ENCODE results near the gene SHROOM2.
"Not testable (repeated sequence)": the region's sequence is repeated elsewhere in the genome, so short reads cannot be mapped to it uniquely, and the experiment has no call there.

Gene SHROOM2

DNA sequence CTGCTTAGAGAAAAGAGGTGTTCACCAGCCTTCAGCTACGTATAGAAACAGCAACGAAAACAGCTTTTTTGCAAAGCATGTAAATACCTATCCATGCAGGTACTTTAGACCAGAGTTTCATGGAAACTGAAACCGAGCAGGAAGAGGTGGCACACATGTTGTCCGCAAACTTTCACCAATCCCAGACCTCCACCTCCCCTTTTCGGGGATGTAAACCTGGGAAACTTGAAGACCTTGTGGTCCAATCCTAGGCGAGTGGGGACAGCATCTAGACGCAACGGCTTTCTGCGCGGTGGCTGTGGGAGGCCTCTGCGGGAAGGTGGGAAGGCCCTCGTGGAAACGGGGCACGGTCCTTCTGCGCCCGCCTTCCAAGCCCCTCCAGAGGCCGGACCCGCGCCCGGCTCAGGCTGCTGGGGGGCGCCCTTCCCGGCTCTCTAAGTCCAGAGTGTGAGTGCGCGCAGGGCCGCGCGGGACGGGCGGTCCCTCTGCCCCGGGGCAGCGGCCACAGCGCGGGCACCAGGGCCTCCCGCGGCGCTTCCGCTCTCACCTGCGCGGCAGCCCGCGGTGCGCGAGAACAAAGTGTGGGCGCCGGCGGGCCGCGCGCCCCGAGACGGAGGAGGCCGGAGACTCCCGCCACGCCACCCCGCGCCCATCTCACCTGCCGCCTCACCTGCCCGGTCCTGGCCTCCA is 830 bp upstream of the SHROOM2 start:
- no peak for DNase-seq (ENCODE audit: low read depth)

DNA sequence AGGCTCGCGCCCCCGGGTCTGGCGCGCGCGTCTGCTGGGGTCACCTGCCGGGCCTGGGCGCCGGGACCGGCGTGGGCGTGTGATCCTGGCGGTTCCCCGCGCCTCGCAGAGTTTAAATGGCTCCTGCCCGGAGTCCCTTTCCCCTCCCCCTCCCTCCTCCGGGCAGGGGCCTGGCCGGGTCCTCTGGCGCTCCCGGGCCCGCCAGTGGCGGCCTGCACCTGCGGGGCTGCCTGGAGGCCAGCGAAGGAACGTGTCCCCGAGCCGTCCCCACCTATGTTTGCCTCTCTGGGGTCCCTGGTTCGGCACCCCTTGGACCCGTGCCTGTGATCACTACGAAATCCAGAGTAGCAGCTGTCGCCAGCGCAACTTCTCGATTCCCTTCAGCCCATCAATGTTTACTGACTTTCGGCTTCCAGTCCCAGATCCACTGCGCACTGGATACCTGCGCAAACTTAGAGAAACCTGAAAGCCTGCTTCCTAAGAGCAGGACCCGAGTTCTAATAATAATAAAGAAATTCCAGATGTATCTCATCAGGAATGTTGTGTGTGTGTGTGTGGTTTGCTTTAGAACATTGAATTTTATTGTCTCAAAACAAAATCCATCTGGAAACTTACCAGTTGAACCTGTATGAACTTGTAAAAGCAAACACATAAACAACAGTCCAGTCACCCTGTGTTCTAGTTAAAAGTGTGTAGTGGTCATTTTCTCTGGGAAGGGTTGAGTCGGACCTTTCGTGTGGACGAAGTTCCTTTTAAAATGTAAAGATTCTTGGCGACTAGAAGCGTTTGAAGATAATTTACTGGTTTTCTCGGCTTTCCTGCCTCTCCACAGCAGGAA is 788 bp downstream of the SHROOM2 start:
- DNase-seq (ENCODE audit: low read depth): no peak

DNA sequence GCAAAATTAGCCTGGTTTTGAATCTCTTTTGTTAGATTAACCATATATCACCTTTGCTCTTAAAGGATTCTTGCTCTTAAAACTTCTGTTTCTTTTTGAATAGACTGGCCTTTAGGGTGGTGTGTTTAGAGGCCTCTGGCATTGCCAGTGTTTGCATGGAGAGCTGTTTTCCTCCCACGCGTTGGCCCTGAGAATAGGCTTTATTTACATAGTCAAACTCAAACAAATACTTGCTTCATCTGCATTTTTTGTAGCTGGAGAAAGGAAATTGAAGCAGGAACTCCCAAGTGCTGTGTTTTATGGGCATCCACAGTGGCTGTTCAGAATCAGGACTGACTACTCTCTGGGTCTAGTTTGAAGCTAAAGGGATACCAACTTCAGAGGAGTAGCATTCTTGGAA is 2.7 kb downstream of the SHROOM2 start:
- DNase-seq (ENCODE audit: low read depth): no peak

- DNase-seq (ENCODE audit: low read depth): no peak
Measured at GRCh38 chrX:9789555-9789954, 3.3 kb downstream of the SHROOM2 start.

DNA sequence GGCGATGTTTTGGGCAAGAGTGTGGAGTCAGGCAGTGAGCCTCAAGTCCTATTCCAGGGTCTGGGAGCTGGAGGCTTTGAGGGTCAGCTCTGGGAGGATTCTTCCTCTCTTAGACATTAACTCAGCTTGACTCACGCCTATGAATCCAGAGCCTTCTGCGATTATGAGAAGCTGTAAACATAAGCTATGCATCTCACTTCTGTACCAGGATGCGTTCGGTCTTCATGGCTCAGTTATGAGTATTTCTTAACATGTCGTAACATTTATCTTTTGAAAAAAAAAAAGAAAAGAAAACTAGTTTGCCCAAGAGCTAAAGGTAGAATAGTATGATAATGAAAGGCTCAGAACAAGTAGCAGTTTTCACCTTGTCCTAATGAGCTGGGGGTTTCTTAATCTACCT is 4.6 kb downstream of the SHROOM2 start:
- DNase-seq (ENCODE audit: low read depth): no peak

- no peak for DNase-seq (ENCODE audit: low read depth)
Measured at GRCh38 chrX:9794495-9794894, 8.3 kb downstream of the SHROOM2 start.

DNA sequence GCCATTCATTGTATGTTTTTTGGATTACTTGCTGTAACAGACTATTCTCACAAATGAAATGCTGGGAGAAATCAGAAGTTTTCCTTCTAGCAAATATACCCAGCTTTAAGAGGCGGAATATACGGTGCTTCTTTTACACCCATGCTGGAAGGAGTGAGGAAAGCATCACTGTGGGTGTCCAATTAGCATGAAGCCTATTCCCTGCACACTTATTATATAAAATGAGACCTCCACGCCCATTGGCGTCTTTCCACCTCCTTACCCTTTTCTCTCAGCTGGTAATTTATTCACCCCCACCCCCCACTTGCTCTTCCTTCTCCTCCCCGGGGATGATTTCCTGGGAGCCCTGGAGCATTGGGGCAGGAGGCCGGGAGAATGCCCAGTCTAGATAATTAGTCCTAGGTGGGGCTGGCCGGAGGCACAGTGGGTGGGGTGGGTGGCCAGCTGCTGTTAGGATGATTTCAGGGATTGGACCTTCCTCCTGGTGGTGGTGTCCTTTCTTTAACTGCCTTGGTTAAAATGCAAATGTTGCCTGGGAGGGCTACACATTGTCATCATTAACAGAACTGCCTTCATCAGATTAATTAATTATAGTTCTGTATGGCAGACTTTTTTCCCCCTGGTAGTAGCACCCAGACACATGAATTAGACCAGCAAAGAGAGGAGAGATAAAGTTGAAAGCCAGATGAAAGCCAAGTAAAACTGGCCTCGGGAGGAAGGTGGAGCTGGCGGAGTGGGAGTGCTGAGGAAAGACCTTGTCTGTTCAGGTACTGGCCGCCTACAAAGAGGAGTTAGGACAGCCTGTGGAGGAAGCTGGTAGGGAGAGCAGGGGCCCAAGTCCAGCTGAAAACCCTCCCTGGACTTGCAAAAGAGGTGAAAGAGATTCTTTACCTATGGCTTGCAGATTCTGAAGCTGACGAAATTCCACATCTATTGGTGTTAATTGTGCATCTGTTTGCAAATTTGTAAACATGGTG is 11.4 kb downstream of the SHROOM2 start:
- DNase-seq (ENCODE audit: low read depth): no peak

DNA sequence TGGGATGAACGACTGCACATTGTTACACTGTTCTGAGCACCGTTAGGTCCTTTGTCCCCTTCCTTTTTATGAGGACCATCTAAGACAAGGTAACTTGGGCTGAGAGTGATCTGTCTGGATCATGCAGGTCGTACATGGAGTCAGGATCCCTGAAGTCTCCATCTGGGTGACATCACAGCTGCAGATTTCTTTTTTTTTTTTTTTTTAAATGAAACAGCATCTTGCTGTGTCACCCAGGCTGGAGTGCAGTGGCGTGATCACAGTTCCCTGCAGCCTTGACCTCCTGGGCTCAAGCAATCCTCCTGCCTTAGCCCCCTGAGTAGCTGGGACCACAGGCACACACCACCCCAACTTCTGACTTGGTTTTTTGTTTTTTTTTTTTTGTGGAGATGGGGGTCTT is 16.5 kb downstream of the SHROOM2 start:
- DNase-seq (ENCODE audit: low read depth): no peak

GRCh38 chrX:9804444-9804843 is 18.2 kb downstream of the SHROOM2 start:
- no peak for DNase-seq (ENCODE audit: low read depth)

GRCh38 chrX:9805956-9806355 is 19.7 kb downstream of the SHROOM2 start:
- no peak for DNase-seq (ENCODE audit: low read depth)

GRCh38 chrX:9807355-9808182 is 21.3 kb downstream of the SHROOM2 start:
- DNase-seq (ENCODE audit: low read depth): no peak

DNA sequence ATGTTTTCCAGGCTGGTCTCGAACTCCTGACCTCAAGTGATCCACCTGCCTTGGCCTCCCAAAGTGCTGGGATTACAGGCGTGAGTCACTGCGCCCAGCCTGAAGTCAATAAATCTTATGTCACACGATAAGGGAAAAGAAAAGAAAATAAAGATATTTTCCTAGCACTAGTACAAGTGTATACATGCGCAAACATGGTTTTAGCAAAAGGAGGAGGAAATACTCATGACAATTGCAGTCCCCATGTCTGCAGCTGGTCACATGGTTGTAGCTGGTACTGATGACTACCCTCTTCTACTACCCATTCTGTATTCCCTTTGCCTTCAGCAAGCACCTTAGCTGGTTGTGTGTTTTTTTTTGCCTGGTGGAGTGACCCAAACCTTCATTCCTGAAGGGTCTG is 23.6 kb downstream of the SHROOM2 start:
- not testable (repeated sequence) for DNase-seq (ENCODE audit: low read depth)

DNA sequence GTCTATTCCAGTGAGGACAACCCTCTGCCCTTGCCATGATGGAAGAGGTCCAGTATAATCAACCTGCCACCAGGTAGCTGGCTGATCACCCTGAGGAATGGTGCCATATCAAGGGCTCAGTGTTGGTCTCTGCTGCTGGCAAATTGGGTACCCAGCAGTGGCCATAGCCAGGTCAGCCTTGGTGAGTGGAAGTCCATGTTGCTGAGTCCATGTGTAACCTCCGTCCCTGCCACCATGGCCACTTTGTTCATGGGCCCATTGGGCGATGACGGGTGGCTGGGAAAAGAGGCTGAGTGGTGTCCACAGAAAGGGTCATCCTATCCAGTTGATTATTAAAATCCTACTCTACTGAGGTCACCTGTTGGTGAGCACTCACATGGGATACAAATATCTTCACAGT is 24.9 kb downstream of the SHROOM2 start:
- not testable (repeated sequence) for DNase-seq (ENCODE audit: low read depth)

GRCh38 chrX:9816084-9816700 is 30.0 kb downstream of the SHROOM2 start:
- DNase-seq (ENCODE audit: low read depth): no peak

DNA sequence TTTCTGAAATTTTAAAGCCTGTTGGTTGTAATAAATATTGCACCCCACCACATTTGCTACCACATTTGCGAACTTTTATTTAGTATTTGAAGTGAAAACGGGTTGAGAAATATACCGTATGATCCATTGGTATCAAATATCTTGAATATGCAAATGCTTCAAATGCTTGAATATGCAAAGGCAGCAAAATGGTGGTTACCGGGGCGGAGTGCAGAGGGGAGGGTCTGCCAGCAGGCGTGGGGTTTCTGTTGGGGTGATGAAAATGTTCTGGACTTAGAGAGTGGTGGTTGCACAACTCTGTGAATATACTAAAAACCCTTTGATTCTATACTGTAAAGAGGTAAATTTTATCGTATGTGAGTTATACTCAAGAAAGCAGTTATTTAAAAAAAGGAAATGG is 35.3 kb downstream of the SHROOM2 start:
- no peak for DNase-seq (ENCODE audit: low read depth)

GRCh38 chrX:9824554-9824953 is 38.3 kb downstream of the SHROOM2 start:
- DNase-seq (ENCODE audit: low read depth): no peak

GRCh38 chrX:9825129-9825790 is 39.0 kb downstream of the SHROOM2 start:
- DNase-seq (ENCODE audit: low read depth): no peak

- no peak for DNase-seq (ENCODE audit: low read depth)
Measured at GRCh38 chrX:9825966-9826365, 39.7 kb downstream of the SHROOM2 start.

DNA sequence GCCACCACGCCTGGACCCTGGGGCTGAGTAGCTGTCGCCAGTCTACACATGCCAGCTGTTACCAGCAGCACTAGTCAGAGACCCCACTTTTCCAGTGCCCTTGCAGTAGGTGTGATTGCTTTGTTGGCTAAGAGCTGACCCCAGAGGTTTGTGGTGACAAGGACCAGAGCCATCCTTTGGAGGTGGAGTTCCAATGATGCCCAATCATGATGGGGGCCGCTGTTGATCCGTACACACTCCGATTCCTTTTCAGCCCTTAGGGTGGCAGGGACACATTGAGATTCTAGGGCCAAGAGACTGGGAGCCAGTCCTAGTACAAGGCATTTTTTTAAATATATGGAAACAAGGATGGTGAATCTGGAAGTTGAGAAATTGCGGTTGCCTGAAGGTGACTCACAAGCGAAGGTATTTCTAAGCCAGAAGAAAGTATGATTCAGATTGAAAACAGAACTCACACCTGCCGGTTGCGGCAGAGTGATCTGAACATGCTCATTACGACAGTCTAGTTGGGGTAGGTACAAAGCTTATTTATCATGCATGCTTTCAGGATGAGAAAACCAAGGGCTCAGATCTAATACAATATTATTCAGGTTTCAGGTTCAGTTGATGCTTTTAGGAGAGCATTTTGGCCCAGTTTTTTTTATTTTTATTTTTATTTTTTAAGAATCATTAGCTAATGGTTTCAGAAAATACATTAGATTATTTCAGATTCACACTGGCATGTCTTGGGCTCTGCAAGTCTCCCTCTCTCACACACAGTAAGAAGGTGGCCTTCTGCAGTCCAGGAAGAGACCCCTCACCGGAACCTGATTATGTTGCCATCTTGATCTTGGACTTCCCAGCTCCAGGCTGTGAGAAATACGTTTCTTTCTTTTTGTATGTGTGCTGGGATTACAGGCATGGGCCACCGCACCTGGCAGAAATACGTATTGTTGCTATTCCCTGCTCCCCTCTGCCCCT is 43.4 kb downstream of the SHROOM2 start:
- DNase-seq (ENCODE audit: low read depth): no peak
